Endothelial cell of umbilical vein (primary cell): Measurements from ENCODE around the gene SIN3B. TPM values are rescaled to one million over a fixed set of nuclear protein-coding genes. Genes with fewer than 3 reads are reported as not detected.

ENCODE experiments used
- BruUV-seq: library from RNA; stranded (reverse); fragments of 400-500 nt; replicated peaks from 2 replicates; lab custom pipeline; 2021; lab: Mats Ljungman, UMichigan
- CTCF ChIA-PET: fragments of 300-600, 350-600 bp; sonication (Branson Sonifier 250); formaldehyde crosslinking; loops from one replicate; lab custom pipeline; 2021; ENCODE audit warnings: antibody characterized with exemption, inconsistent platforms; lab: Charles Lee
- POLR2A ChIA-PET: fragments of 300-600, 350-600 bp; sonication (Branson Sonifier 250); formaldehyde crosslinking; loops from one replicate; lab custom pipeline; 2021; ENCODE audit warnings: antibody characterized with exemption, inconsistent platforms; lab: Charles Lee
- DNase-seq: peaks from one replicate; pipeline ENCODE4 v3.0.0-alpha.2; 2011; ENCODE audit warnings: low read depth, low spot score
- FAIRE-seq: peaks from 2 replicates; lab custom pipeline; 2011; peaks lifted over from hg19 to GRCh38; lab: Jason Lieb, UNC
- H2AFZ ChIP-seq: 2 replicates; pipeline ENCODE4 v1.6.0; 2012; ENCODE audit warnings: low read depth, low read length, control low read depth, inconsistent platforms
- H3K27ac ChIP-seq: 2 replicates; pipeline ENCODE4 v1.5.1; 2011; ENCODE audit warnings: low read depth, mild to moderate bottlenecking, control low read depth, low read length, moderate library complexity; ENCODE audit not compliant: insufficient read depth
- H3K27me3 ChIP-seq, 2 experiments: 2 replicates each; pipeline versions ENCODE4 v1.6.0 to v1.6.1; 2011; ENCODE audit warnings: low read length in 2 of 2, mixed read lengths in 1 of 2; ENCODE audit not compliant: control insufficient read depth in 2 of 2, insufficient read depth in 2 of 2
- H3K36me3 ChIP-seq, 2 experiments: 2 replicates in 1 of 2; 3 replicates in 1 of 2; pipeline ENCODE4 v1.5.1; 2011; ENCODE audit warnings: low read length in 2 of 2, mild to moderate bottlenecking in 1 of 2, moderate library complexity in 1 of 2; ENCODE audit not compliant: control insufficient read depth in 2 of 2, insufficient read depth in 2 of 2; ENCODE audit errors: extremely low read depth in 1 of 2
- H3K4me1 ChIP-seq: 3 replicates; pipeline ENCODE4 v1.5.1; 2011; ENCODE audit warnings: mild to moderate bottlenecking, low read length; ENCODE audit not compliant: control insufficient read depth, insufficient read depth; ENCODE audit errors: extremely low read depth
- H3K4me2 ChIP-seq: 2 replicates; pipeline ENCODE4 v1.6.1; 2011; ENCODE audit warnings: low read length, control low read depth, mixed read lengths; ENCODE audit not compliant: insufficient read depth
- H3K4me3 ChIP-seq, 3 experiments: fragments of 200-600 bp in 1 of 3; sonication (generic), shearing (Covaris generic) in 1 of 3; replicated peaks in 1 of 3; 2 replicates each; pipeline ENCODE4 v1.5.1; 2011 to 2016; ENCODE audit warnings: control low read depth in 3 of 3, low read length in 3 of 3, mild to moderate bottlenecking in 2 of 3, inconsistent platforms in 1 of 3, low read depth in 1 of 3, moderate library complexity in 1 of 3; ENCODE audit not compliant: insufficient read depth in 1 of 3
- H3K79me2 ChIP-seq: 2 replicates; pipeline ENCODE4 v1.6.0; 2012; ENCODE audit warnings: low read length, inconsistent platforms; ENCODE audit not compliant: control insufficient read depth, insufficient read depth
- H3K9ac ChIP-seq: replicated peaks from 2 replicates; pipeline ENCODE3; 2011; ENCODE audit warnings: low read length, control low read depth; ENCODE audit not compliant: insufficient read depth; ENCODE audit errors: extremely low read depth
- H3K9me1 ChIP-seq: replicated peaks from 3 replicates; pipeline ENCODE4 v1.6.0; 2011; ENCODE audit warnings: mild to moderate bottlenecking, low read length; ENCODE audit not compliant: control insufficient read depth, insufficient read depth; ENCODE audit errors: extremely low read depth
- H3K9me3 ChIP-seq: replicated peaks from 2 replicates; pipeline ENCODE4 v1.5.1; 2012; ENCODE audit warnings: low read length, inconsistent platforms; ENCODE audit not compliant: control insufficient read depth, insufficient read depth
- H4K20me1 ChIP-seq: replicated peaks from 2 replicates; pipeline ENCODE3; 2011; ENCODE audit warnings: mild to moderate bottlenecking, low read length; ENCODE audit not compliant: control insufficient read depth, insufficient read depth; ENCODE audit errors: extremely low read depth
- EZH2 ChIP-seq: IDR thresholded peaks from 2 replicates; pipeline ENCODE4 v1.6.1; 2012; ENCODE audit warnings: borderline replicate concordance, low read depth, mild to moderate bottlenecking, moderate library complexity, low read length, inconsistent platforms; ENCODE audit not compliant: severe bottlenecking
- FOS ChIP-seq: IDR thresholded peaks from 2 replicates; pipeline ENCODE4 v1.6.1; 2011; ENCODE audit warnings: mild to moderate bottlenecking, low read length, moderate library complexity, borderline replicate concordance; ENCODE audit not compliant: insufficient read depth
- GATA2 ChIP-seq: IDR thresholded peaks from 2 replicates; pipeline ENCODE4 v1.7.0; 2011; ENCODE audit warnings: low read depth, mild to moderate bottlenecking, moderate library complexity, mixed read lengths, low read length; ENCODE audit not compliant: insufficient read length, insufficient read depth
- JUN ChIP-seq: IDR thresholded peaks from 2 replicates; pipeline ENCODE4 v1.6.1; 2011; ENCODE audit warnings: borderline replicate concordance, low read depth; ENCODE audit not compliant: insufficient read length, insufficient read depth
- MYC ChIP-seq: IDR thresholded peaks from one replicate; pipeline ENCODE4 v1.6.1; 2011; ENCODE audit warnings: mild to moderate bottlenecking, low read depth, low read length
- POLR2A ChIP-seq: IDR thresholded peaks from 2 replicates; pipeline ENCODE4 v1.6.1; 2012; ENCODE audit warnings: low read depth, mild to moderate bottlenecking, control low read depth, low read length
- POLR2AphosphoS5 ChIP-seq: IDR thresholded peaks from 2 replicates; pipeline ENCODE4 v1.6.1; 2012; ENCODE audit warnings: low read depth, mild to moderate bottlenecking, control low read depth, low read length, moderate library complexity; ENCODE audit not compliant: insufficient read depth
- dilution Hi-C: fragments of 300-500 bp; cut with MboI; formaldehyde crosslinking; loops from one replicate; pipeline ENCODE4 v1.15.0; 2019; ENCODE audit warnings: low sequenced_read_pairs; ENCODE audit not compliant: extremely low pct_ligation_motif_present
- intact Hi-C: fragments of 100-400 bp; cut with micrococcal nuclease; formaldehyde crosslinking; loops from one replicate; pipeline ENCODE4 v1.10.0; 2022
- polyA plus RNA-seq, 4 experiments: library from polyadenylated mRNA; depleted of rRNA in 3 of 4; stranded (reverse) in 3 of 4; unstranded in 1 of 4; fragments of >200 nt; gene quantifications; 2 replicates each; pipeline versions ENCODE4 v1.2.1 to v1.2.3, GENCODE V29; 2011 to 2012; ENCODE audit warnings: missing spikeins in 1 of 4
- total RNA-seq: library from RNA; stranded (reverse); gene quantifications from 2 replicates; pipeline ENCODE4 v1.2.3, GENCODE V29; 2021
- TF ChIP-seq, protein P1 (sequence below): IDR thresholded peaks from 2 replicates; pipeline ENCODE4 v1.6.1; 2011; ENCODE audit not compliant: insufficient read depth, insufficient read length
- TF ChIP-seq, protein P2 (sequence below), 2 donors: IDR thresholded peaks; 1 replicate in 1 of 2; 2 replicates in 1 of 2; pipeline ENCODE4 v1.5.1; 2011; ENCODE audit warnings: low read length in 2 of 2, mild to moderate bottlenecking in 2 of 2, moderate library complexity in 2 of 2, control low read depth in 1 of 2, inconsistent platforms in 1 of 2, low read depth in 1 of 2; ENCODE audit not compliant: insufficient read depth in 1 of 2; ENCODE audit errors: extremely low read depth in 1 of 2

Gene SIN3B
- total and polyA plus RNA-seq, 2 donors (not counting 3 experiments of a cell fraction or from before 2014, with no cell fraction given): 46.2 to 75.0 TPM

DNA sequence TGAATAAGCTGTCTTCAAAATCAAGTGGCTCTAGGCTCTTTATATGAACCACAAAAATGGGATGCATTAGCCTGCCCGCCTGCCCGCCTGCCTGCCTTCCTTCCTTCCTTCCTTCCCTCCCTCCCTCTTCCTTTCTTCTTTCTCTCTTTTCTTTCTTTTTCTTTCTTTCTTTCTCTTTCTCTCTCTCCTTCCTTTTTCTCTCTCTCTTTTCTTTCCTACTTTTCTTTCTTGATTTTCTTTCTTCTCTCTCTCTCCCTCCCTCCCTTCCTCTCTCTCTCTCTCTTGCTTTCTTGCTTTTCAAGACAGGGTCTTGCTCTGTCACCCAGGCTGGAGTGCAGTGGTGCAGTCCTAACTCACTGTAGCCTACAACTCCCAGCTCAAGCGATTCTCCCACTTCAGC, 86.5 kb downstream of the SIN3B start:
- no peak overlapping the region for H3K4me3 ChIP-seq
- no TSS peak for BruUV-seq
- no peaks in the 10 kb centered on the region for H3K4me1 ChIP-seq
- H3K9ac ChIP-seq: no peak overlapping the region
- TF ChIP-seq EZH2: no peak
- no peak for TF ChIP-seq JUN
- TF ChIP-seq, protein P1, sequence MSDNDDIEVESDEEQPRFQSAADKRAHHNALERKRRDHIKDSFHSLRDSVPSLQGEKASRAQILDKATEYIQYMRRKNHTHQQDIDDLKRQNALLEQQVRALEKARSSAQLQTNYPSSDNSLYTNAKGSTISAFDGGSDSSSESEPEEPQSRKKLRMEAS: no peak
- H3K9me3 ChIP-seq: no peaks in the 10 kb centered on the region
- no peaks in the 10 kb centered on the region for H3K9me1 ChIP-seq
- dilution Hi-C loops: no loop called here
- no peak for DNase-seq
- H4K20me1 ChIP-seq: no peaks in the 10 kb centered on the region
- no peaks in the 10 kb centered on the region for H3K27me3 ChIP-seq
- FAIRE-seq: no peak
- H3K27ac ChIP-seq: no peak overlapping the region
- H2AFZ ChIP-seq: no peak overlapping the region
- intact Hi-C loops: no loop called here
- ChIA-PET POLR2A (no interaction called here), CTCF (interaction anchor here (1.7 kb wide), 1 partner anchor 137 kb away, joined by 5 read pairs; no protein-coding TSS in a partner anchor)
- no peaks in the 10 kb centered on the region for H3K36me3 ChIP-seq
- H3K79me2 ChIP-seq: no peaks in the 10 kb centered on the region
- H3K4me2 ChIP-seq: no peak overlapping the region

DNA sequence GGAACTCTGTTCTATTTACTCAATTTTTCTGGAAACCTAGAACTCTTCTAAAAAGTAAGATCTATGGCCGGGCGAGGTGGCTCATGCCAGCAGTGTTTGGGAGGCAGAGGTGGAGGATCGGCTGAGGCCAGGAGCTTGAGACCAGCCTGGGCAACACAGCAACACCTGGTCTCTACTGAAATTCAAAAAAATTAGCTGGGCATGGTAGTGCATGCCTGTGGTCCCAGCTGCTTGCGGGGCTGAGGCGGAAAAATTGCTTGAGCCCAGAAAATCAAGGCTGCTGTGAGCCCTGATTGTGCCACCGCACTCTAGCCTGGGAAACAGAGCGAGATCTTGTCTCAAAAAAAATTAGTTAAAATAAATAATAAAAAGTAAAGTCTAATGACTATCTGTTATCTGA, 88.2 kb downstream of the SIN3B start:
- Histone ChIP-seq H3K4me3 (no peak overlapping the region), H3K9me1 (no peaks in the 10 kb centered on the region), H4K20me1 (no peaks in the 10 kb centered on the region), H3K9ac (no peak overlapping the region), H3K4me2 (no peak overlapping the region), H3K27me3 (no peaks in the 10 kb centered on the region), H3K79me2 (no peaks in the 10 kb centered on the region), H3K9me3 (no peaks in the 10 kb centered on the region), H3K4me1 (no peaks in the 10 kb centered on the region), H2AFZ (no peak overlapping the region), H3K36me3 (no peaks in the 10 kb centered on the region), H3K27ac (no peak overlapping the region)
- TF ChIP-seq MYC (no peak), POLR2A (no peak), POLR2AphosphoS5 (no peak), FOS (no peak), GATA2 (no peak), JUN (no peak), EZH2 (no peak)
- TF ChIP-seq, protein P2, sequence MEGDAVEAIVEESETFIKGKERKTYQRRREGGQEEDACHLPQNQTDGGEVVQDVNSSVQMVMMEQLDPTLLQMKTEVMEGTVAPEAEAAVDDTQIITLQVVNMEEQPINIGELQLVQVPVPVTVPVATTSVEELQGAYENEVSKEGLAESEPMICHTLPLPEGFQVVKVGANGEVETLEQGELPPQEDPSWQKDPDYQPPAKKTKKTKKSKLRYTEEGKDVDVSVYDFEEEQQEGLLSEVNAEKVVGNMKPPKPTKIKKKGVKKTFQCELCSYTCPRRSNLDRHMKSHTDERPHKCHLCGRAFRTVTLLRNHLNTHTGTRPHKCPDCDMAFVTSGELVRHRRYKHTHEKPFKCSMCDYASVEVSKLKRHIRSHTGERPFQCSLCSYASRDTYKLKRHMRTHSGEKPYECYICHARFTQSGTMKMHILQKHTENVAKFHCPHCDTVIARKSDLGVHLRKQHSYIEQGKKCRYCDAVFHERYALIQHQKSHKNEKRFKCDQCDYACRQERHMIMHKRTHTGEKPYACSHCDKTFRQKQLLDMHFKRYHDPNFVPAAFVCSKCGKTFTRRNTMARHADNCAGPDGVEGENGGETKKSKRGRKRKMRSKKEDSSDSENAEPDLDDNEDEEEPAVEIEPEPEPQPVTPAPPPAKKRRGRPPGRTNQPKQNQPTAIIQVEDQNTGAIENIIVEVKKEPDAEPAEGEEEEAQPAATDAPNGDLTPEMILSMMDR (IDR thresholded peaks at IDR 0.05; ENCODE audit: extremely low read depth in 1 of 2, insufficient read depth in 1 of 2, low read depth in 1 of 2, low read length in 2 of 2): no peak
- TF ChIP-seq, protein P1: no peak
- dilution Hi-C loops (no loop called here), intact Hi-C loops (no loop called here)
- DNase-seq: no peak
- no peak for FAIRE-seq
- CTCF ChIA-PET: no interaction called here
- POLR2A ChIA-PET: no interaction called here
- BruUV-seq: no TSS peak
